Activated effector memory CD4-positive, alpha-beta T cell treated with anti-CD3 and anti-CD28 coated beads, Interleukin-2, amount 50 U/mL, for 16 hours (primary cell): ENCODE results near the gene C1orf167.

Experiments used
- DNase-seq: peaks from one replicate; pipeline ENCODE4 v3.0.0-alpha.2; 2020

The C1orf167 gene

GRCh38 chr1:11761988-11762406 lies at the start of gene C1orf167:
Gene C1orf167, plus strand, starts transcription at chr1:11762193. Its CDS starts 2,208 bp downstream, at chr1:11764401.
- peak; percentile 74 for DNase-seq

GRCh38 chr1:11712285-11712684 lies 49.7 kb upstream of the C1orf167 start:
- DNase-seq = no peak

- no peak for DNase-seq
Measured at GRCh38 chr1:11713095-11713494, 48.9 kb upstream of the C1orf167 start.

GRCh38 chr1:11714831-11715575 lies 47.0 kb upstream of the C1orf167 start:
- no peak for DNase-seq

GRCh38 chr1:11719313-11720032 lies 42.5 kb upstream of the C1orf167 start:
- peak; percentile 95 for DNase-seq

- no peak for DNase-seq
Measured at GRCh38 chr1:11720033-11720376, 42.0 kb upstream of the C1orf167 start.

GRCh38 chr1:11720525-11720924 lies 41.5 kb upstream of the C1orf167 start:
- no peak for DNase-seq

GRCh38 chr1:11721311-11721710 lies 40.7 kb upstream of the C1orf167 start:
- DNase-seq = no peak

- DNase-seq = no peak
Measured at GRCh38 chr1:11722538-11722937, 39.5 kb upstream of the C1orf167 start.

GRCh38 chr1:11725616-11726015 lies 36.4 kb upstream of the C1orf167 start:
- DNase-seq = no peak

- no peak for DNase-seq
Measured at GRCh38 chr1:11727119-11727518, 34.9 kb upstream of the C1orf167 start.

- no peak for DNase-seq
Measured at GRCh38 chr1:11728126-11728806, 33.7 kb upstream of the C1orf167 start.

GRCh38 chr1:11729155-11729497 lies 32.9 kb upstream of the C1orf167 start:
- DNase-seq = no peak

GRCh38 chr1:11729498-11730428 lies 32.2 kb upstream of the C1orf167 start:
- no peak for DNase-seq

- DNase-seq = peak; percentile 68
Measured at GRCh38 chr1:11730429-11730891, 31.5 kb upstream of the C1orf167 start.

- no peak for DNase-seq
Measured at GRCh38 chr1:11731691-11732283, 30.2 kb upstream of the C1orf167 start.

- DNase-seq = no peak
Measured at GRCh38 chr1:11733306-11733705, 28.7 kb upstream of the C1orf167 start.

GRCh38 chr1:11735531-11735853 lies 26.5 kb upstream of the C1orf167 start:
- DNase-seq = no peak

- DNase-seq = peak; percentile 95
Measured at GRCh38 chr1:11735854-11736745, 25.9 kb upstream of the C1orf167 start, which contains the start of gene AGTRAP. Gene AGTRAP, plus strand, starts transcription at chr1:11736136. Its CDS starts 73 bp downstream, at chr1:11736209.

GRCh38 chr1:11736746-11737639 lies 25.0 kb upstream of the C1orf167 start:
- DNase-seq = peak; percentile 76
